Measurements from ENCODE around the gene RHBDL1. TPM values are rescaled to one million over a fixed set of nuclear protein-coding genes. Genes with fewer than 3 reads are reported as not detected.

Gene RHBDL1
- total and polyA plus RNA-seq, 4 donors, result 0.35 to 0.84 (median 0.70) TPM

DNA sequence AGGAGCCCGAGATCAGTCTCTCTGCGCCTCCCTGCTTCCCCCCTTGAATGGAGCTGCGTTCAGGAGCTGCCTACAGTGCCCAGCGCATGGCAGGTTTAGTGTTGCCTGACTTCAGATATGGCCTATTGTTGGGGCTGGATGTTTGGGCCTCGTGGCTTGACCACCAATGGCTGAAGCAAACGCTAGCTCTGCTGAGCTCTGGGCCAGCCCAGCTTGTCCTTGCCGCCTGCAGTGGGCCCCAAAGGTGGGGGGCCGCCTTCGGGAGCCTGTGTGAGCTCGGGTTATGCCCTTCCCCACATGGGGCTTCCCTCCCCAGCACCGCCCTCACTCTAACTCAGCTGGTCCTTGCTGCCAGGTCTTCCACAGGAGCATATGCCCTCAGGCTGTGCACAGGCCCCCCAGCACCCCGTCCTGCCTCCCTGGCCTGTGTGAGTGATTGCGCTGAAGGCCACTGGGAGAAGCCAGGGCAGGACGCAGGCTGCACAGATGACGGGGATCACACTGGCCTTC lies 37.4 kb upstream of the RHBDL1 start:
- TF ChIP-seq, protein P1, sequence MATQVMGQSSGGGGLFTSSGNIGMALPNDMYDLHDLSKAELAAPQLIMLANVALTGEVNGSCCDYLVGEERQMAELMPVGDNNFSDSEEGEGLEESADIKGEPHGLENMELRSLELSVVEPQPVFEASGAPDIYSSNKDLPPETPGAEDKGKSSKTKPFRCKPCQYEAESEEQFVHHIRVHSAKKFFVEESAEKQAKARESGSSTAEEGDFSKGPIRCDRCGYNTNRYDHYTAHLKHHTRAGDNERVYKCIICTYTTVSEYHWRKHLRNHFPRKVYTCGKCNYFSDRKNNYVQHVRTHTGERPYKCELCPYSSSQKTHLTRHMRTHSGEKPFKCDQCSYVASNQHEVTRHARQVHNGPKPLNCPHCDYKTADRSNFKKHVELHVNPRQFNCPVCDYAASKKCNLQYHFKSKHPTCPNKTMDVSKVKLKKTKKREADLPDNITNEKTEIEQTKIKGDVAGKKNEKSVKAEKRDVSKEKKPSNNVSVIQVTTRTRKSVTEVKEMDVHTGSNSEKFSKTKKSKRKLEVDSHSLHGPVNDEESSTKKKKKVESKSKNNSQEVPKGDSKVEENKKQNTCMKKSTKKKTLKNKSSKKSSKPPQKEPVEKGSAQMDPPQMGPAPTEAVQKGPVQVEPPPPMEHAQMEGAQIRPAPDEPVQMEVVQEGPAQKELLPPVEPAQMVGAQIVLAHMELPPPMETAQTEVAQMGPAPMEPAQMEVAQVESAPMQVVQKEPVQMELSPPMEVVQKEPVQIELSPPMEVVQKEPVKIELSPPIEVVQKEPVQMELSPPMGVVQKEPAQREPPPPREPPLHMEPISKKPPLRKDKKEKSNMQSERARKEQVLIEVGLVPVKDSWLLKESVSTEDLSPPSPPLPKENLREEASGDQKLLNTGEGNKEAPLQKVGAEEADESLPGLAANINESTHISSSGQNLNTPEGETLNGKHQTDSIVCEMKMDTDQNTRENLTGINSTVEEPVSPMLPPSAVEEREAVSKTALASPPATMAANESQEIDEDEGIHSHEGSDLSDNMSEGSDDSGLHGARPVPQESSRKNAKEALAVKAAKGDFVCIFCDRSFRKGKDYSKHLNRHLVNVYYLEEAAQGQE (IDR thresholded peaks at IDR 0.05), result no peak
- TF ChIP-seq GABPA (IDR thresholded peaks at IDR 0.05 in 1 of 2, conservative IDR thresholded peaks at IDR 0.05 in 1 of 2) (no peak), RAD21 (IDR thresholded peaks at IDR 0.05) (no peak), YY1 (IDR thresholded peaks at IDR 0.05) (no peak), EGR1 (IDR thresholded peaks at IDR 0.05; ENCODE audit: low read depth in 2 of 2) (no peak), HNF4G (IDR thresholded peaks at IDR 0.05) (no peak), HNF4A (conservative IDR thresholded peaks at IDR 0.05) (no peak), RXRA (IDR thresholded peaks at IDR 0.05) (no peak), JUND (IDR thresholded peaks at IDR 0.05) (no peak), NR2F2 (IDR thresholded peaks at IDR 0.05) (no peak), FOXA1 (IDR thresholded peaks at IDR 0.05) (no peak), SP1 (IDR thresholded peaks at IDR 0.05) (no peak)
- TF ChIP-seq, protein P2, sequence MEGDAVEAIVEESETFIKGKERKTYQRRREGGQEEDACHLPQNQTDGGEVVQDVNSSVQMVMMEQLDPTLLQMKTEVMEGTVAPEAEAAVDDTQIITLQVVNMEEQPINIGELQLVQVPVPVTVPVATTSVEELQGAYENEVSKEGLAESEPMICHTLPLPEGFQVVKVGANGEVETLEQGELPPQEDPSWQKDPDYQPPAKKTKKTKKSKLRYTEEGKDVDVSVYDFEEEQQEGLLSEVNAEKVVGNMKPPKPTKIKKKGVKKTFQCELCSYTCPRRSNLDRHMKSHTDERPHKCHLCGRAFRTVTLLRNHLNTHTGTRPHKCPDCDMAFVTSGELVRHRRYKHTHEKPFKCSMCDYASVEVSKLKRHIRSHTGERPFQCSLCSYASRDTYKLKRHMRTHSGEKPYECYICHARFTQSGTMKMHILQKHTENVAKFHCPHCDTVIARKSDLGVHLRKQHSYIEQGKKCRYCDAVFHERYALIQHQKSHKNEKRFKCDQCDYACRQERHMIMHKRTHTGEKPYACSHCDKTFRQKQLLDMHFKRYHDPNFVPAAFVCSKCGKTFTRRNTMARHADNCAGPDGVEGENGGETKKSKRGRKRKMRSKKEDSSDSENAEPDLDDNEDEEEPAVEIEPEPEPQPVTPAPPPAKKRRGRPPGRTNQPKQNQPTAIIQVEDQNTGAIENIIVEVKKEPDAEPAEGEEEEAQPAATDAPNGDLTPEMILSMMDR (IDR thresholded peaks at IDR 0.05; ENCODE audit: low read depth, low read length, missing input control), result no peak
- TF ChIP-seq, protein P3, sequence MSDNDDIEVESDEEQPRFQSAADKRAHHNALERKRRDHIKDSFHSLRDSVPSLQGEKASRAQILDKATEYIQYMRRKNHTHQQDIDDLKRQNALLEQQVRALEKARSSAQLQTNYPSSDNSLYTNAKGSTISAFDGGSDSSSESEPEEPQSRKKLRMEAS (IDR thresholded peaks at IDR 0.05), result no peak
- TF ChIP-seq, protein P4, sequence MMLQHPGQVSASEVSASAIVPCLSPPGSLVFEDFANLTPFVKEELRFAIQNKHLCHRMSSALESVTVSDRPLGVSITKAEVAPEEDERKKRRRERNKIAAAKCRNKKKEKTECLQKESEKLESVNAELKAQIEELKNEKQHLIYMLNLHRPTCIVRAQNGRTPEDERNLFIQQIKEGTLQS (IDR thresholded peaks at IDR 0.05), result no peak
- Histone ChIP-seq H3K36me3 (ENCODE audit: control insufficient read depth in 4 of 4, insufficient read depth in 3 of 4, low read depth in 1 of 4, low read length in 3 of 4) (peaks cover 0 to 6% (median 0%) of the 10 kb centered on the region in 4 donors), H3K4me1 (ENCODE audit: control insufficient read depth in 4 of 4, insufficient read depth in 4 of 4, low read length in 3 of 4) (peaks cover 10 to 47% (median 24%) of the 10 kb centered on the region in 4 donors), H3K9me3 (ENCODE audit: control insufficient read depth in 4 of 4, low read length in 3 of 4) (no peaks in the 10 kb centered on the region), H3K27me3 (ENCODE audit: control insufficient read depth in 4 of 4, insufficient read depth in 4 of 4, low read length in 3 of 4) (no peaks in the 10 kb centered on the region), H3K9ac (ENCODE audit: low read depth in 1 of 2, low read length in 2 of 2) (no peak overlapping the region), H3K27ac (ENCODE audit: low read depth in 1 of 2, low read length in 2 of 2) (no peak overlapping the region), H3K4me3 (ENCODE audit: low read depth in 1 of 3, low read length in 3 of 3) (no peak overlapping the region)
- 94% methylated on average over 15 of the region's 15 CpGs for WGBS
- DNase-seq (ENCODE audit: low spot score), result no peak

DNA sequence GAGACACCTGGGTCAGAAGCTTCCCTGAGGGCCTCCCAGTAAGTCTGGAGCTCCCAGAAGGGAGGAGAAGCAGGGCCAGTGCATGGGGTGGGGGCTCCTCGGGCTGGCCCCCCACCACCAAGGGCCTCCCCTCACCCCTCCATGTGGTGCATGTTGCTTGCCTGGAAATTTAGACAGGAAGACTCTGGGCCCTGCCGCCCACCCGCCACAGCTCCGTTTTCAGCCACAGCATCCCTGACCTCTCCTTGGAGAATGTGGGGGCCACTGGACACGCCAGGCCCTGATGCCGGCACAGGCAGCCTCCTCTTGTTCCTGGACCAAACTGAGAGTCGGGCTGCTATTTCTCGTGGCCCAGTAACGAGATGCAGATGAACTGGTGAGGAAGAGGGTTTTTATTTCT lies 36.6 kb upstream of the RHBDL1 start:
- DNase-seq (ENCODE audit: low spot score), result no peak
- Histone ChIP-seq H3K9ac (ENCODE audit: low read depth in 1 of 2, low read length in 2 of 2) (no peak overlapping the region), H3K4me3 (ENCODE audit: low read depth in 1 of 3, low read length in 3 of 3) (no peak overlapping the region), H3K36me3 (ENCODE audit: control insufficient read depth in 4 of 4, insufficient read depth in 3 of 4, low read depth in 1 of 4, low read length in 3 of 4) (peaks cover 0 to 2% (median 0%) of the 10 kb centered on the region in 4 donors), H3K27ac (ENCODE audit: low read depth in 1 of 2, low read length in 2 of 2) (no peak overlapping the region), H3K27me3 (ENCODE audit: control insufficient read depth in 4 of 4, insufficient read depth in 4 of 4, low read length in 3 of 4) (no peaks in the 10 kb centered on the region), H3K9me3 (ENCODE audit: control insufficient read depth in 4 of 4, low read length in 3 of 4) (no peaks in the 10 kb centered on the region), H3K4me1 (ENCODE audit: control insufficient read depth in 4 of 4, insufficient read depth in 4 of 4, low read length in 3 of 4) (peaks cover 13 to 54% (median 28%) of the 10 kb centered on the region in 4 donors)
- no peak for TF ChIP-seq FOXA2 (IDR thresholded peaks at IDR 0.05)
- no peak for TF ChIP-seq SP1 (IDR thresholded peaks at IDR 0.05)
- no peak for TF ChIP-seq FOXA1 (IDR thresholded peaks at IDR 0.05)
- TF ChIP-seq RAD21 (IDR thresholded peaks at IDR 0.05), result no peak
- TF ChIP-seq JUND (IDR thresholded peaks at IDR 0.05), result no peak
- no peak for TF ChIP-seq YY1 (IDR thresholded peaks at IDR 0.05)
- WGBS, result 91% methylated on average over 9 of the region's 9 CpGs

All from liver (tissue), 9 donors.